ENCODE data around the gene PDE8A. TPM values are rescaled to one million over a fixed set of nuclear protein-coding genes. Genes with fewer than 3 reads are reported as not detected.
"Not testable (repeated sequence)": the region's sequence is repeated elsewhere in the genome, so short reads cannot be mapped to it uniquely, and the experiment has no call there.

PDE8A gene
- total RNA-seq, 1 experiment from 2014 or later = 27.4 TPM

GRCh38 chr15:84997214-84997613 is 15.6 kb downstream of the PDE8A start:
- H3K27me3 Mint-ChIP-seq (ENCODE audit: insufficient read depth, unreplicated experiment); H3K4me3 Mint-ChIP-seq (ENCODE audit: unreplicated experiment); intact Hi-C loops (cut with micrococcal nuclease); H3K9me3 Mint-ChIP-seq (ENCODE audit: unreplicated experiment); H3K36me3 Mint-ChIP-seq (ENCODE audit: insufficient read depth, unreplicated experiment); H3K27ac Mint-ChIP-seq (ENCODE audit: low read depth, unreplicated experiment); POLR2A ChIA-PET; DNase-seq (ENCODE audit: unreplicated experiment); BruUV-seq (replicated peaks): not testable (repeated sequence)
- peaks cover 12% of the 10 kb centered on the region for H3K4me1 Mint-ChIP-seq (ENCODE audit: insufficient read depth, unreplicated experiment)
- CTCF ChIA-PET = interaction anchor here (0.9 kb wide), 1 partner anchor 411 kb away, joined by 3 read pairs; no protein-coding TSS in a partner anchor

GRCh38 chr15:85000189-85000864 is 18.7 kb downstream of the PDE8A start:
- TF ChIP-seq CTCF (IDR thresholded peaks at IDR 0.05; ENCODE audit: unreplicated experiment) = no peak
- no peak overlapping the region for H3K4me3 Mint-ChIP-seq (ENCODE audit: unreplicated experiment)
- H3K27ac Mint-ChIP-seq (ENCODE audit: low read depth, unreplicated experiment) = no peak overlapping the region
- POLR2A ChIA-PET = interaction anchor here (1.3 kb wide), 1 partner anchor 12 kb away, joined by 5 read pairs; no protein-coding TSS in a partner anchor
- intact Hi-C loops (cut with micrococcal nuclease) = no loop called here
- no peak for DNase-seq (ENCODE audit: unreplicated experiment)
- CTCF ChIA-PET = interaction anchor here (0.8 to 1.1 kb wide), 3 partner anchors 9 to 43 kb away, joined by 3 read pairs; no protein-coding TSS in a partner anchor
- no peaks in the 10 kb centered on the region for H3K9me3 Mint-ChIP-seq (ENCODE audit: unreplicated experiment)
- H3K27me3 Mint-ChIP-seq (ENCODE audit: insufficient read depth, unreplicated experiment) = no peaks in the 10 kb centered on the region
- no peaks in the 10 kb centered on the region for H3K36me3 Mint-ChIP-seq (ENCODE audit: insufficient read depth, unreplicated experiment)
- peaks cover 4% of the 10 kb centered on the region for H3K4me1 Mint-ChIP-seq (ENCODE audit: insufficient read depth, unreplicated experiment)
- BruUV-seq (replicated peaks) = no TSS peak

- Mint-ChIP-seq H3K9me3 (ENCODE audit: unreplicated experiment) (no peaks in the 10 kb centered on the region), H3K4me3 (ENCODE audit: unreplicated experiment) (no peak overlapping the region), H3K36me3 (ENCODE audit: insufficient read depth, unreplicated experiment) (no peaks in the 10 kb centered on the region), H3K4me1 (ENCODE audit: insufficient read depth, unreplicated experiment) (peaks cover 4% of the 10 kb centered on the region), H3K27ac (ENCODE audit: low read depth, unreplicated experiment) (no peak overlapping the region), H3K27me3 (ENCODE audit: insufficient read depth, unreplicated experiment) (no peaks in the 10 kb centered on the region)
- no peak for TF ChIP-seq CTCF (IDR thresholded peaks at IDR 0.05; ENCODE audit: unreplicated experiment)
- intact Hi-C loops (cut with micrococcal nuclease) = no loop called here
- DNase-seq (ENCODE audit: unreplicated experiment) = no peak
- CTCF ChIA-PET = interaction anchor here (0.8 to 1.1 kb wide), 3 partner anchors 10 to 43 kb away, joined by 3 read pairs; no protein-coding TSS in a partner anchor
- POLR2A ChIA-PET = interaction anchor here (1.3 kb wide), 1 partner anchor 13 kb away, joined by 5 read pairs; no protein-coding TSS in a partner anchor
- no TSS peak for BruUV-seq (replicated peaks)
Measured at GRCh38 chr15:85000937-85001336, 19.3 kb downstream of the PDE8A start.

GRCh38 chr15:85002517-85002916 is 20.9 kb downstream of the PDE8A start:
- intact Hi-C loops (cut with micrococcal nuclease) = no loop called here
- H3K4me3 Mint-ChIP-seq (ENCODE audit: unreplicated experiment) = no peak overlapping the region
- ChIA-PET POLR2A (interaction anchor here (0.7 kb wide), 1 partner anchor 11 kb away, joined by 3 read pairs; no protein-coding TSS in a partner anchor), CTCF (interaction anchor here (0.6 to 0.8 kb wide), 3 partner anchors 20 to 677 kb away, joined by 3 to 4 read pairs (median 3); no protein-coding TSS in a partner anchor)
- DNase-seq (ENCODE audit: unreplicated experiment) = no peak
- no peak for TF ChIP-seq CTCF (IDR thresholded peaks at IDR 0.05; ENCODE audit: unreplicated experiment)
- H3K4me1 Mint-ChIP-seq (ENCODE audit: insufficient read depth, unreplicated experiment) = peaks cover 4% of the 10 kb centered on the region
- no peaks in the 10 kb centered on the region for H3K27me3 Mint-ChIP-seq (ENCODE audit: insufficient read depth, unreplicated experiment)
- no peaks in the 10 kb centered on the region for H3K36me3 Mint-ChIP-seq (ENCODE audit: insufficient read depth, unreplicated experiment)
- no TSS peak for BruUV-seq (replicated peaks)
- H3K9me3 Mint-ChIP-seq (ENCODE audit: unreplicated experiment) = no peaks in the 10 kb centered on the region
- H3K27ac Mint-ChIP-seq (ENCODE audit: low read depth, unreplicated experiment) = no peak overlapping the region
